ENCODE data around the gene CCDC192.
"Not testable (repeated sequence)": the region's sequence is repeated elsewhere in the genome, so short reads cannot be mapped to it uniquely, and the experiment has no call there.

CCDC192 gene

GRCh38 chr5:127702926-127703561 is at the start of gene CCDC192:
Gene CCDC192 (plus strand): TSS chr5:127703391. CDS start chr5:127703446, 55 bp downstream.
- Mint-ChIP-seq H3K36me3 (no peaks in the 10 kb centered on the region), H3K9me3 (no peaks in the 10 kb centered on the region), H3K4me3 (no peak within 1 kb of the TSS), H3K27ac (no peak within 1 kb of the TSS), H3K4me1 (no peaks in the 10 kb centered on the region), H3K27me3 (peaks cover 6% of the 10 kb centered on the region)

- Mint-ChIP-seq H3K27me3 (no peaks in the 10 kb centered on the region), H3K9me3 (no peaks in the 10 kb centered on the region), H3K4me3 (no peak overlapping the region), H3K4me1 (no peaks in the 10 kb centered on the region), H3K36me3 (no peaks in the 10 kb centered on the region), H3K27ac (no peak overlapping the region)
Observed at GRCh38 chr5:127656825-127657224, 46.4 kb upstream of the CCDC192 start.

- Mint-ChIP-seq H3K27ac (no peak overlapping the region), H3K9me3 (no peaks in the 10 kb centered on the region), H3K36me3 (no peaks in the 10 kb centered on the region), H3K4me3 (no peak overlapping the region), H3K27me3 (no peaks in the 10 kb centered on the region), H3K4me1 (no peaks in the 10 kb centered on the region)
Observed at GRCh38 chr5:127660047-127660733, 43.0 kb upstream of the CCDC192 start.

- Mint-ChIP-seq H3K27ac (no peak overlapping the region), H3K27me3 (no peaks in the 10 kb centered on the region), H3K9me3 (no peaks in the 10 kb centered on the region), H3K4me1 (no peaks in the 10 kb centered on the region), H3K36me3 (no peaks in the 10 kb centered on the region), H3K4me3 (no peak overlapping the region)
Observed at GRCh38 chr5:127664093-127664492, 39.1 kb upstream of the CCDC192 start.

GRCh38 chr5:127665641-127666040 is 37.5 kb upstream of the CCDC192 start:
- Mint-ChIP-seq H3K9me3 (no peaks in the 10 kb centered on the region), H3K27ac (no peak overlapping the region), H3K4me1 (no peaks in the 10 kb centered on the region), H3K36me3 (no peaks in the 10 kb centered on the region), H3K4me3 (no peak overlapping the region), H3K27me3 (no peaks in the 10 kb centered on the region)

GRCh38 chr5:127666043-127666716 is 37.0 kb upstream of the CCDC192 start:
- Mint-ChIP-seq H3K27me3 (no peaks in the 10 kb centered on the region), H3K4me1 (no peaks in the 10 kb centered on the region), H3K27ac (no peak overlapping the region), H3K4me3 (no peak overlapping the region), H3K36me3 (no peaks in the 10 kb centered on the region), H3K9me3 (no peaks in the 10 kb centered on the region)

- H3K27me3 Mint-ChIP-seq = no peaks in the 10 kb centered on the region
- no peaks in the 10 kb centered on the region for H3K36me3 Mint-ChIP-seq
- H3K4me3 Mint-ChIP-seq = no peak overlapping the region
- no peaks in the 10 kb centered on the region for H3K9me3 Mint-ChIP-seq
- H3K27ac Mint-ChIP-seq = no peak overlapping the region
- no peaks in the 10 kb centered on the region for H3K4me1 Mint-ChIP-seq
Observed at GRCh38 chr5:127667926-127668325, 35.3 kb upstream of the CCDC192 start.

- Mint-ChIP-seq H3K27ac (no peak overlapping the region), H3K9me3 (no peaks in the 10 kb centered on the region), H3K27me3 (no peaks in the 10 kb centered on the region), H3K4me1 (no peaks in the 10 kb centered on the region), H3K4me3 (no peak overlapping the region), H3K36me3 (no peaks in the 10 kb centered on the region)
Observed at GRCh38 chr5:127671218-127671617, 32.0 kb upstream of the CCDC192 start.

- Mint-ChIP-seq H3K4me1 (no peaks in the 10 kb centered on the region), H3K27me3 (no peaks in the 10 kb centered on the region), H3K27ac (no peak overlapping the region), H3K36me3 (no peaks in the 10 kb centered on the region), H3K4me3 (no peak overlapping the region), H3K9me3 (no peaks in the 10 kb centered on the region)
Observed at GRCh38 chr5:127673117-127673800, 29.9 kb upstream of the CCDC192 start.

- H3K27ac Mint-ChIP-seq, H3K4me1 Mint-ChIP-seq, H3K36me3 Mint-ChIP-seq, H3K27me3 Mint-ChIP-seq, H3K9me3 Mint-ChIP-seq, H3K4me3 Mint-ChIP-seq: not testable (repeated sequence)
Observed at GRCh38 chr5:127676951-127677350, 26.2 kb upstream of the CCDC192 start.

- not testable (repeated sequence) for H3K36me3 Mint-ChIP-seq, H3K9me3 Mint-ChIP-seq, H3K4me3 Mint-ChIP-seq, H3K27ac Mint-ChIP-seq, H3K4me1 Mint-ChIP-seq, H3K27me3 Mint-ChIP-seq
Observed at GRCh38 chr5:127679691-127680330, 23.4 kb upstream of the CCDC192 start.

GRCh38 chr5:127680595-127680994 is 22.6 kb upstream of the CCDC192 start:
- Mint-ChIP-seq H3K4me1 (no peaks in the 10 kb centered on the region), H3K9me3 (no peaks in the 10 kb centered on the region), H3K27me3 (peaks cover 1% of the 10 kb centered on the region), H3K4me3 (no peak overlapping the region), H3K27ac (no peak overlapping the region), H3K36me3 (no peaks in the 10 kb centered on the region)

- H3K4me1 Mint-ChIP-seq = no peaks in the 10 kb centered on the region
- H3K27me3 Mint-ChIP-seq = peaks cover 1% of the 10 kb centered on the region
- H3K27ac Mint-ChIP-seq = no peak overlapping the region
- H3K36me3 Mint-ChIP-seq = no peaks in the 10 kb centered on the region
- H3K9me3 Mint-ChIP-seq = no peaks in the 10 kb centered on the region
- no peak overlapping the region for H3K4me3 Mint-ChIP-seq
Observed at GRCh38 chr5:127683008-127683407, 20.2 kb upstream of the CCDC192 start.

- peaks cover 1% of the 10 kb centered on the region for H3K27me3 Mint-ChIP-seq
- H3K4me3 Mint-ChIP-seq = no peak overlapping the region
- no peaks in the 10 kb centered on the region for H3K4me1 Mint-ChIP-seq
- H3K36me3 Mint-ChIP-seq = no peaks in the 10 kb centered on the region
- no peaks in the 10 kb centered on the region for H3K9me3 Mint-ChIP-seq
- no peak overlapping the region for H3K27ac Mint-ChIP-seq
Observed at GRCh38 chr5:127684726-127685467, 18.3 kb upstream of the CCDC192 start.

GRCh38 chr5:127685662-127686061 is 17.5 kb upstream of the CCDC192 start:
- Mint-ChIP-seq H3K4me1 (no peaks in the 10 kb centered on the region), H3K27me3 (peaks cover 1% of the 10 kb centered on the region), H3K36me3 (no peaks in the 10 kb centered on the region), H3K9me3 (no peaks in the 10 kb centered on the region), H3K27ac (no peak overlapping the region), H3K4me3 (no peak overlapping the region)

Data from activated naive CD4-positive, alpha-beta T cell treated with anti-CD3 and anti-CD28 coated beads, Interleukin-2, amount 50 U/mL, for 24 hours (primary cell).